ENCODE measurements around the gene MYL12B.

GRCh38 chr18:3233433-3234168 is 28.3 kb upstream of the MYL12B start:
- TF ChIP-seq CTCF (conservative IDR thresholded peaks at IDR 0.05; ENCODE audit: low read length): no peak
- TF ChIP-seq EZH2phosphoT487 (IDR thresholded peaks at IDR 0.05; ENCODE audit: borderline replicate concordance, low read depth, low read length): no peak

Data from OCI-LY7 (cell line).